AG09319 (cell line): ENCODE results near the gene LINGO3.
A peak's percentile ranks its signal among the peaks of the same experiment; 100 is the strongest.

Experiments
- DNase-seq: peaks from one replicate; pipeline ENCODE4 v3.0.0-alpha.2; 2010; ENCODE audit warnings: low read depth; ENCODE audit errors: extremely low read depth
- CTCF ChIP-seq: IDR thresholded peaks from 2 replicates; pipeline ENCODE4 v1.5.1; 2011; ENCODE audit warnings: low read depth, mild to moderate bottlenecking, inconsistent platforms, low read length, moderate library complexity

LINGO3 gene

DNA sequence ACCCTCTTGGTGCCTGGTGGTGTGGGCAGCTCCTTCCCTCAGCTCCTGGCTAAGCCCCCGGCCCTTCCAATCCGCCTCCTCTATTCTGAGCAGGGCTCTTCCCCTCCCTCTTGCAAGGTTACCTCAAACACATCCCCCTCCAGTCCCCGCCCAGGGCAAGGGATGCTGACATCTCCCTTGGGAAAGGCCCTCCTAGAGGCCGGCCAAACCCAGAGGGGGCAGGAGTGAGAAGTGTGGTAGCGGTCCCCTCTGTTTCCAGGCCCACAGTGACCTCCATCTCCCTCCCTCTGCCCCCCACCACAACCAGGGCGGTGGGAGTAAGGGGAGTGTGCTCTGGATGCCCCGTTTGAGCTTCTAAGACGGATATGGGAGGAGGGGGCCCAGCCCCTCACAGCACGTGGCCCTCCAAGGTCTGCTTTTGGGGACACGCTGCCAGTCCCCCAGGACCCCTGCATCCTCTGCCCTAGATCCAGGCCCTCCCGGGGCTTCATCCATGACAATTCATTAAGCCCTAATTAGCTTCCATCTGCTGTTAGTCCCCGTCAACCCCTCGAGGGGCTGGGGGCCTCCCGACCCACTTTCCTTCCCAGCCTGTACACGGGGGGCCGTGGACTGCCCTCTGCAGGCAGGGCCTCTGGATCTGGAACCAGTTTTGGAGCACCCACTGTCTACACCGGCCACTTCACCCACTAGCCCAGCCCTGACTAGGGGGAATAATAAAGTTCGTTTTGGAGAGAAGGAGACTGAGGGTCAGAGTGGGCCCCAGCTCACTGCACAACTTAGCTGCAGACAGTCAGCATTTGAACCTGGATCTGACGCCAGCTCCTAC, 2.3 kb downstream of the LINGO3 start:
- DNase-seq, result no peak
- no peak for TF ChIP-seq CTCF

DNA sequence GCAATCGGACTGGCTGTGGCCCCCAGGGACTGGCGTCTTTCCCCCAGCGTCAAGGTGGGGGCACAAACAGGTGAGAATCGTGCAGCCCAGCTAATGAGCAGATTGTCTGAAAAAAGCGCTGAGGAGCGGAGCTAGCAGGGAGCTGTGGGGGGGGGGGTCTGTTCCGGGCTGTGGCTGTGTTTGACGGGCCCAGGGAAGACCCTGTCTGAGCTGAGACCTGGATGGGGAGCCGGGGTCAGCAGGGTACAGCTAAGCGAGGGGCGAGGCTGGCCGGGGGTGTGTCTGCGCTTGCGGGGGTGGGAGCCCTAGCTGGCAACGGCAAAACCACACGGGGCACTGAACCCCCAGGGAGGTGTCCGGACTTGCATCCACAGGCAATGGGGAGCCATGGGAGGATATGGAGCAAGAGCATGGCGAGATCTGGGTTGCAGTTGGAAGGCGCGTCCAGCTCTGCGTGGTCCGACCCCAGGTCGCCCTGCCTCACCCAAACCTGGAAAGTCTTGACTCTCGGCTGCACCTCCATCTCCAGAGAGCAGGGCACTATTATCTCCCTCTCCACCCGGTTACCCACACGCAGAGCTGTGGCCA, 4.6 kb downstream of the LINGO3 start:
- no peak for DNase-seq
- no peak for TF ChIP-seq CTCF

DNA sequence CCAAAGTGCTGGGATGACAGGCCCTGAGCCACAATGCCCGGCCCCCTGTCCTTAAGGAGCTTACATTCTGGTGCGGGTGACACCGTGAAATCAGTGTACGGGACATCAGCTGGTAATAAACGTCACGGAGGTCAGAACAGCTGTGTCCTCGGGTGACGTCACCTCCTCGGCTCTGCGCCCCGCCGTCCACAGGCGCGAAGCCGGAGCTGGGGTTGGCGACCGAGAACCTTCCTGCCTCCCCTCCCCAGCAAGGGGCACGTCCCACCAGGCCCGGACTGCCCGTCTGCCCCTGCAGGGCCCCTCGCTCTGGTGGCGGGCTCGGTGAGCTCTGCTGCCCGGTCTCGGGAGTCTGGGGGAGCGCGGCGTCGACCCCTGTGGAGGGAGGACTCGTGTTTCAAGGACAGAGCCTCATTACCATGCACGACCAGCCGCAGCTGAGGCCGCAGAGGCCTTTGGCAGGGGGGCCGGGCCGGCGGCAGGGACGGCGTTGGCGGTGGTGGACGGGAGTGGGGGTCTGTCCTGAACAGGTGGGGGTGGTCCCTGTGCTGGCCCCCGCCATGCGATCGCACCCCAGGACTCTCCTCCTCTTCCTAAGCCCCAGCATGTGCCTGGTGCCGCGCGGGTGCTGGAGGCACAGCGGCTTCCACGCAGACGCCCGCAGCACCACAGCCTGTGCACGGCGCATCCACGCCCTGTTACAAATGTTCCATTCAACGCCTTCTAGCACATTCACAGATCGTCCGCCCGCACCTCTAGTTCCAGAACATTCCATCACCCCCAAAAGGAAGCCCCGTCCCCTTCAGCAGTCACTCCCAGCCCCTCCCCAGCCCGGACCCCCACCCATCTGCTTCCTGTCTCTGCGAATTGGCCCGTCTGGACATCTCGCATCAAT, 5.4 kb downstream of the LINGO3 start:
- no peak for DNase-seq
- no peak for TF ChIP-seq CTCF

GRCh38 chr19:2300533-2300932, 7.4 kb downstream of the LINGO3 start:
- no peak for TF ChIP-seq CTCF

DNA sequence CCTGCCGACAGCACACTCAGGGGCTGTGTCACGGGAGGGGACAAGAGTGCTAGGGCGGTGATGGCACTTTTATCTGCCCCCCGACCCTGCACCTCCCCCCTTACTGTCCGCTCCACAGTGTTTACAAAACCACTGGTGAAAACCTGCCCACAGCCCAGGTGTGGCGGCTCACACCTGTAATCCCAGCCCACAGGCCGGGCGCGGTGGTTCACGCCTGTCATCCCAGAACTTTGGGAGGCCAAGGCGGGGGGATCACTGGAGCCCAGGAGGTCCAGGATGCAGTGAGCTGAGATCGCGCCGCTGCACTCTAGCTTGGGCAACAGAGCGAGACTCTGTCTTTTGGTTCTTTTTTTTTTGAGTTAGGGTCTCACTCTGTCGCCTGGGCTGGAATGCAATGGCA, 11.8 kb downstream of the LINGO3 start:
- no peak for DNase-seq
- no peak for TF ChIP-seq CTCF

More at GRCh38 chr19:2300533-2300932, 7.4 kb downstream of the LINGO3 start:
- DNase-seq, result no peak

GRCh38 chr19:2294687-2295335, 13.1 kb downstream of the LINGO3 start:
- peak; percentile 74 for DNase-seq
- no peak for TF ChIP-seq CTCF
